Stomach (tissue), 9 donors: ENCODE results near the gene ACAP2. TPM values are rescaled to one million over a fixed set of nuclear protein-coding genes. Genes with fewer than 3 reads are reported as not detected.
A peak's percentile ranks its signal among the peaks of the same experiment; 100 is the strongest.

Experiments
- DNase-seq, 2 donors: peaks; one replicate each; pipeline versions ENCODE4 v3.0.0 to v3.0.0-alpha.2; 2013 to 2019
- H3K27ac ChIP-seq, 5 donors: fragments of 200-600 bp in 4 of 5; sonication (generic) in 4 of 5; one replicate each; pipeline ENCODE4 v1.5.1; 2013 to 2019; ENCODE audit warnings: mild to moderate bottlenecking in 1 of 5, moderate library complexity in 1 of 5
- H3K27me3 ChIP-seq, 3 donors: fragments of 200-600 bp; sonication (generic); one replicate each; pipeline ENCODE4 v1.5.1; 2017 to 2019; ENCODE audit warnings: mixed run types in 1 of 3
- H3K36me3 ChIP-seq, 4 donors: fragments of 200-600 bp; sonication (generic); 1 replicate in 3 of 4; 2 replicates in 1 of 4; pipeline ENCODE4 v1.5.1; 2016 to 2019
- H3K4me1 ChIP-seq, 4 donors: fragments of 200-600 bp; sonication (generic); one replicate each; pipeline ENCODE4 v1.5.1; 2016 to 2019
- H3K4me3 ChIP-seq, 4 donors: fragments of 200-600 bp; sonication (generic) in 3 of 4; one replicate each; pipeline ENCODE4 v1.5.1; 2016 to 2019; ENCODE audit warnings: mild to moderate bottlenecking in 1 of 4
- H3K9me3 ChIP-seq, 4 donors: fragments of 200-600 bp; sonication (generic); one replicate each; pipeline ENCODE4 v1.5.1; 2016 to 2019
- EP300 ChIP-seq: sonication (generic); formaldehyde crosslinking; IDR thresholded peaks from one replicate; pipeline ENCODE4 v1.6.1; 2017; ENCODE audit warnings: antibody characterized with exemption
- POLR2A ChIP-seq, 4 donors: fragments of 450-650 bp; IDR thresholded peaks; one replicate each; pipeline ENCODE4 v1.6.1; 2016; ENCODE audit warnings: antibody characterized with exemption in 4 of 4, control low read depth in 2 of 4, mild to moderate bottlenecking in 1 of 4, moderate library complexity in 1 of 4
- POLR2AphosphoS5 ChIP-seq, 3 donors: sonication (generic); formaldehyde crosslinking; IDR thresholded peaks; one replicate each; pipeline ENCODE4 v1.6.1; 2016; ENCODE audit warnings: antibody characterized with exemption in 3 of 3
- WGBS, 5 donors: extraction: QIAGEN DNeasy Blood & Tissue Kit in 3 of 5; methylation state at CpG; one replicate each; pipeline versions ENCODE4 v1.1.5 to v1.1.7; 2013 to 2018; 5-methylcytosine and 5-hydroxymethylcytosine counted together
- intact Hi-C: fragments of 100-400 bp; cut with DNase I; formaldehyde crosslinking; loops from one replicate; pipeline ENCODE4 v1.15.1; 2023; ENCODE audit warnings: low total_unique reads
- polyA plus RNA-seq, 3 donors: library from polyadenylated mRNA; stranded (reverse); fragments of 200-250 nt; gene quantifications; one replicate each; pipeline ENCODE4 v1.2.3, GENCODE V29; 2013
- total RNA-seq, 5 donors: library from RNA; depleted of rRNA; stranded (reverse); fragments of >200 nt; gene quantifications; one replicate each; pipeline versions ENCODE4 v1.1.0 to v1.2.3, GENCODE V29; 2014 to 2016
- TF ChIP-seq, protein P1 (sequence below), 7 experiments: fragments of 450-650 bp in 4 of 7; fragments of 200-600 bp in 3 of 7; sonication (generic) in 3 of 7; IDR thresholded peaks; one replicate each; pipeline ENCODE4 v1.5.1; 2016 to 2019; ENCODE audit warnings: antibody characterized with exemption in 7 of 7, control low read depth in 2 of 7, mild to moderate bottlenecking in 1 of 7
- donor health status: healthy with polysubstance abuse.
- donor health status: Bipolar disorder and iron deficiency.
- donor health status: healthy.

The ACAP2 gene
- total and polyA plus RNA-seq, 8 donors = 4.6 to 159 (median 41.1) TPM

DNA sequence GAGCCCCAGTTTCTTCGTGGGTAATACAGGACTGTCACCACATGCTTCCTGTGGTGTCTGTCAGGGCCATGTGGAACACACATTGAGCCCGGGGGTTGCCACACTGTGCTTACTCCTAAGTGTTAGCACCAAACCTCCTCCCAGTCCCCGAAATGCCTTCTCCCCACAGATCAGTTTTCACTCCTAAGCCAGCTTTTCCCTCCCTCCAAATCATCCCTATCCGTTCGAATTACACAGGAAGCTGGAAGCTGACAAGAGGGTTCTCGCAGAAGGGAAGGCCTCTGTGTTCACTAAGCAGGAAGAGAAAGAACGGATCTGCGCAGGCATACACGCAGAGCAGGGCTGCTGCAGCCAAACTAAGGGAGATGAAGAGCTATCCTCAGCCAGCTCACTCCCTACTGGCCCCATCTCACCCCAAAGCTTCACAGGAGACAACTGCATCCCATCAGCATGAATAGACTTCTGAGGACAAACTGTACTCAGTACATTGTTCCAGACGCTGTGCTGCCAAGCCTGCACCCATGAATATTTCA is 204.2 kb downstream of the ACAP2 start:
- Histone ChIP-seq H3K27me3 (no peaks in the 10 kb centered on the region), H3K27ac (peak overlapping the region in 4 of 5 donors; percentile 67 to 92 (median 76)), H3K4me1 (peaks cover 0 to 31% (median 19%) of the 10 kb centered on the region in 4 donors), H3K9me3 (peaks cover 0 to 5% (median 0%) of the 10 kb centered on the region in 4 donors), H3K36me3 (no peaks in the 10 kb centered on the region), H3K4me3 (no peak overlapping the region)
- 53 to 76% (median 74%) methylated on average over 10 of the region's 10 CpGs for WGBS, 5 donors
- TF ChIP-seq, protein P1, sequence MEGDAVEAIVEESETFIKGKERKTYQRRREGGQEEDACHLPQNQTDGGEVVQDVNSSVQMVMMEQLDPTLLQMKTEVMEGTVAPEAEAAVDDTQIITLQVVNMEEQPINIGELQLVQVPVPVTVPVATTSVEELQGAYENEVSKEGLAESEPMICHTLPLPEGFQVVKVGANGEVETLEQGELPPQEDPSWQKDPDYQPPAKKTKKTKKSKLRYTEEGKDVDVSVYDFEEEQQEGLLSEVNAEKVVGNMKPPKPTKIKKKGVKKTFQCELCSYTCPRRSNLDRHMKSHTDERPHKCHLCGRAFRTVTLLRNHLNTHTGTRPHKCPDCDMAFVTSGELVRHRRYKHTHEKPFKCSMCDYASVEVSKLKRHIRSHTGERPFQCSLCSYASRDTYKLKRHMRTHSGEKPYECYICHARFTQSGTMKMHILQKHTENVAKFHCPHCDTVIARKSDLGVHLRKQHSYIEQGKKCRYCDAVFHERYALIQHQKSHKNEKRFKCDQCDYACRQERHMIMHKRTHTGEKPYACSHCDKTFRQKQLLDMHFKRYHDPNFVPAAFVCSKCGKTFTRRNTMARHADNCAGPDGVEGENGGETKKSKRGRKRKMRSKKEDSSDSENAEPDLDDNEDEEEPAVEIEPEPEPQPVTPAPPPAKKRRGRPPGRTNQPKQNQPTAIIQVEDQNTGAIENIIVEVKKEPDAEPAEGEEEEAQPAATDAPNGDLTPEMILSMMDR (IDR thresholded peaks at IDR 0.05) = no peak
- TF ChIP-seq POLR2AphosphoS5 (IDR thresholded peaks at IDR 0.05) (peak; percentile 61 to 82 (median 73)), EP300 (peak; percentile 96)
- intact Hi-C loops = no loop called here
- DNase-seq = peak in 1 of 2 donors; percentile 82

DNA sequence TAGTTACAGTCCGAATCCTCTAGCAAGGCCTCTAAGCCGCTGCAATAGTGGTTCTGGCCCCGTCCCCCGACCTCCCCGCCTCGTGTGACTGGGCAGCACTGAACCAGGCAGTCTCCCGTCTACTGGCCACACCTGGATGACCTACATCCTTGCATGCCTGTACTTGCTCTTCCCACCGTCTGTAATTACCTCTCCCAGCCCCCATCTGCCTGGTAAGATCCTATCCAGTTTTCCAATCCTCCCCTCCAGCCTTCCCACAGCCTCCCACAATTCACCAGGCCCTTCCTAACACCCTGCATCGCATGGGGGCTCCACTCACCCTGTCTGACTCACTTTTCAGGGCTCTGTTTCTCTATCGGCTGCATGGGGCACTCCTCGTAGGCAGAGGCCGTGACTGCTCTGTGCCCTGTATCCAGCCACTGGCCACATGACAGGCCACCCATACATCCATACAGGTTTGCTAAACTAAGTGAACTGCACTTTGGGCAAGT is 204.7 kb downstream of the ACAP2 start:
- Histone ChIP-seq H3K9me3 (peaks cover 0 to 5% (median 0%) of the 10 kb centered on the region in 4 donors), H3K4me3 (no peak overlapping the region), H3K27ac (peak overlapping the region in 4 of 5 donors; percentile 67 to 92 (median 76)), H3K27me3 (no peaks in the 10 kb centered on the region), H3K36me3 (no peaks in the 10 kb centered on the region), H3K4me1 (peaks cover 0 to 31% (median 19%) of the 10 kb centered on the region in 4 donors)
- intact Hi-C loops = no loop called here
- WGBS, 5 donors = 90 to 97% (median 95%) methylated on average over 12 of the region's 12 CpGs
- DNase-seq = no peak
- TF ChIP-seq POLR2A (IDR thresholded peaks at IDR 0.05) (no peak), POLR2AphosphoS5 (IDR thresholded peaks at IDR 0.05) (no peak), EP300 (no peak)
- TF ChIP-seq, protein P1 (IDR thresholded peaks at IDR 0.05) = no peak

DNA sequence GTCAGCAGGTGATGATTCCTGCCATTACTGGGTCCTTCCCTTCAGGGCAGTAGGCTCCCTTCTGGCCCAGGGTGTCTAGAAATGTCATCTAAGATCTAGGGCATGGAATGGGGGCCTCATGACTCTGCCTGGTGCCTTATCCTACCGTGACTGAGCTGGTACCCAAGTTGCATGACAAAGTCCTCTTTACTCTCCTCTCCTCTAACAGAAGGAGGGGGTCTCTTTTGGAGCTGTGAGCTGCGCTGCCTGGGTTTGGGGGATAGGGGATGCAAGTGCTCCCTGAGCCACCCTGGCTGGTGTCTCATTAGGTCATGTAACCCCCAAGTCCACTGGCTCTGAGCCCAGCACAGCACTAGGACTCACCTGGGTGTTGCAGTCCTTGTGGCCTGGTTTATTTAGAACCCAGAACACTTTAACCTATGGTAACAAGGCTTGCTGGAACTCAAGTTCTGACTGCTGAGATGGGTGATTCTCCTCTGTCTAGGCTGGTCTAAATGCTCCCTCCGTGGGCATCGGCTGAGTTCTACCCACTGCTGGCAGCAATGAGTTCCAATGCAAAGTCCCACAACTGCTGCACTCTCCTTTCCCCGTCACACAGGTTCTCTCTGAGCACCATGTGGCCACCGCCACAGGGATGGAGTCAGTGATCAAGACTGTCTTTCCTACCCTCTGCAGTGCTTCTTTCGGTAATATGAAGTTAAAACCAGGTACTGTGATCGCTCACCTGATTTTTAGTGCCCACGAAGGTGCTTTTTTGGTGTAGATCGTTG is 205.8 kb downstream of the ACAP2 start:
- Histone ChIP-seq H3K9me3 (peaks cover 0 to 5% (median 0%) of the 10 kb centered on the region in 4 donors), H3K4me1 (peaks cover 0 to 31% (median 19%) of the 10 kb centered on the region in 4 donors), H3K4me3 (no peak overlapping the region), H3K27me3 (no peaks in the 10 kb centered on the region), H3K27ac (peak overlapping the region in 2 of 5 donors; percentile 80 to 92), H3K36me3 (no peaks in the 10 kb centered on the region)
- intact Hi-C loops = no loop called here
- WGBS, 5 donors = 95 to 99% (median 98%) methylated on average over 8 to 10 of the region's 10 CpGs
- no peak for DNase-seq
- TF ChIP-seq POLR2AphosphoS5 (IDR thresholded peaks at IDR 0.05) = no peak

DNA sequence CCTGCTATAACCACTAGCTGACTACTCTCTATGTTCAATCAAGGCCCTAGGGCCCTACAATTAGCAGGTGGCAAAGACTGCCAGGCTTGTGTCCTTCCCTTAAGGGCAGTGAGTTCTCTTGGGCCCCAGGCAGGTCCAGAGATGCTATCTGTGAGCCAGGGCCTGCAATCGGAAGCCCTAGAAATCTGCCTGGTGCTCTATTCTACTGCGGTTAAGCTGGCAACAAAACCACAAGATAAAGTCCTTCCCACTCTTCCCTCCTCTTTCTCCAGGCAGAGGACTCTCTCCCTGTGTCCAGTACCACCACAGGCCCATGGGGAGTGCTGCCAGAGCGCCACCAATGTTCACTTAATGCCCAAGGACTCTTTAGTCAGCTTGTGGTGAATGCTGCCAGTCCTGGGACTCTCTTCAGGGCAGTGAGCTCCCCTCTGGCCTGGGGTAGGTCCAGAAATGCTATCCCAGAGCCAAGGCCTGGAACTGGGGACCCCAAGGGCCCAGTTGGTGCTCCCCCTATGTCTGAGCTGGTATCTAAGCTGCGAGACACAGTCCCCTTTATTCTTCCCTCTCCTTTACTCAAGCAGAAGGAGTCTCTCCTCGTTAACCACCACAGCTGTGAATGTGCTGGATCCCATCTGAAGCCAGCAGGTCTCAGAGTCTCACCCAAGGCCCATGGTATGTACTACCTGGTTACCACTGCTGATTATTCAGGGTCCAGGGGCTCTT is 206.6 kb downstream of the ACAP2 start:
- Histone ChIP-seq H3K27me3 (no peaks in the 10 kb centered on the region), H3K9me3 (peaks cover 0 to 5% (median 0%) of the 10 kb centered on the region in 4 donors), H3K4me3 (no peak overlapping the region), H3K36me3 (no peaks in the 10 kb centered on the region), H3K27ac (peak overlapping the region in 1 of 5 donors; percentile 92), H3K4me1 (peaks cover 0 to 31% (median 19%) of the 10 kb centered on the region in 4 donors)
- TF ChIP-seq POLR2AphosphoS5 (IDR thresholded peaks at IDR 0.05) (no peak), POLR2A (IDR thresholded peaks at IDR 0.05) (no peak), EP300 (no peak)
- TF ChIP-seq, protein P1 (IDR thresholded peaks at IDR 0.05) = no peak
- 89 to 99% (median 97%) methylated on average over 5 of the region's 5 CpGs for WGBS, 5 donors
- intact Hi-C loops = no loop called here
- peak in 1 of 2 donors; percentile 5 for DNase-seq
